K562 (cell line): ENCODE data around the gene SLAMF7.

Experiments used
- BRD9 ChIP-seq: fragments of 450-650 bp; IDR thresholded peaks from 2 replicates; pipeline ENCODE4 v1.6.1; 2018; ENCODE audit warnings: low read depth; ENCODE audit not compliant: partially characterized antibody
- CTCF ChIP-seq, 3 experiments: IDR thresholded peaks in 2 of 3; conservative IDR thresholded peaks in 1 of 3; 2 replicates each; pipeline ENCODE4 v1.5.1; 2011 to 2012; ENCODE audit warnings: low read length in 3 of 3, mild to moderate bottlenecking in 3 of 3, control low read depth in 2 of 3, improper control_type of control experiment in 1 of 3, inconsistent platforms in 1 of 3, low read depth in 1 of 3, mixed read lengths in 1 of 3, moderate library complexity in 1 of 3; ENCODE audit not compliant: insufficient read depth in 2 of 3
- MAFK ChIP-seq: IDR thresholded peaks from 2 replicates; pipeline ENCODE4 v1.6.1; 2011; ENCODE audit warnings: low read length, improper control_type of control experiment
- MLX ChIP-seq, 2 experiments: fragments of 450-650 bp in 1 of 2; sonication (generic) in 1 of 2; formaldehyde crosslinking; conservative IDR thresholded peaks; 2 replicates each; pipeline versions ENCODE4 v1.4.0 to v1.8.1; 2020 to 2022; ENCODE audit warnings: mild to moderate bottlenecking in 1 of 2, missing genetic modification reagents in 1 of 2
- NCOR1 ChIP-seq: fragments of 450-650 bp; IDR thresholded peaks from 2 replicates; pipeline ENCODE4 v1.6.1; 2016; ENCODE audit warnings: mild to moderate bottlenecking, moderate library complexity
- NFIC ChIP-seq: fragments of 450-650 bp; IDR thresholded peaks from 2 replicates; pipeline ENCODE4 v1.6.1; 2017; ENCODE audit warnings: mild to moderate bottlenecking, inconsistent platforms
- PBX2 ChIP-seq, 2 experiments: IDR thresholded peaks in 1 of 2; conservative IDR thresholded peaks in 1 of 2; 2 replicates each; pipeline ENCODE4 v1.6.1; 2016; ENCODE audit warnings: low read depth in 2 of 2, mild to moderate bottlenecking in 1 of 2, missing compliant biosample characterization in 1 of 2, missing genetic modification characterization in 1 of 2, moderate library complexity in 1 of 2
- POLR2A ChIP-seq: fragments of 450-650 bp; conservative IDR thresholded peaks from 2 replicates; pipeline ENCODE4 v1.6.1; 2016
- POLR2AphosphoS5 ChIP-seq: IDR thresholded peaks from 2 replicates; pipeline ENCODE4 v1.6.1; 2011; ENCODE audit warnings: mild to moderate bottlenecking, low read depth, low read length, moderate library complexity; ENCODE audit not compliant: control insufficient read depth, insufficient read depth
- SAFB ChIP-seq: fragments of 200-400 bp; formaldehyde crosslinking; IDR thresholded peaks from 2 replicates; pipeline ENCODE4 v1.6.1; 2017; ENCODE audit warnings: low read depth, low read length, borderline replicate concordance
- SIN3A ChIP-seq, 2 experiments: fragments of 150-350 bp in 1 of 2; IDR thresholded peaks; 2 replicates each; pipeline ENCODE4 v1.6.1; 2011 to 2016; ENCODE audit warnings: borderline replicate concordance in 2 of 2, low read depth in 2 of 2, low read length in 2 of 2, mild to moderate bottlenecking in 2 of 2, moderate library complexity in 2 of 2; ENCODE audit not compliant: control insufficient read depth in 1 of 2
- SIRT6 ChIP-seq: IDR thresholded peaks from one replicate; pipeline ENCODE4 v1.6.1; 2012; ENCODE audit warnings: low read depth, mild to moderate bottlenecking, control low read depth, inconsistent platforms, low read length, moderate library complexity
- ZNF175 ChIP-seq: fragments of 200-800 bp; sonication (Bioruptor generic); IDR thresholded peaks from 2 replicates; pipeline ENCODE4 v1.6.1; 2016; ENCODE audit warnings: low read depth, mild to moderate bottlenecking, missing genetic modification characterization, missing compliant biosample characterization
- ZNF217 ChIP-seq: sonication (generic); formaldehyde crosslinking; IDR thresholded peaks from 2 replicates; pipeline ENCODE4 v1.8.0; 2022; ENCODE audit warnings: mild to moderate bottlenecking, missing genetic modification reagents

- no peak for TF ChIP-seq NCOR1
- no peak for TF ChIP-seq SIRT6
- no peak for TF ChIP-seq SAFB
- no peak for TF ChIP-seq NFIC
- peak; percentile 43 to 60 (median 51) for TF ChIP-seq CTCF (IDR thresholded peaks at IDR 0.05 in 2 of 3, conservative IDR thresholded peaks at IDR 0.05 in 1 of 3; ENCODE audit: insufficient read depth in 2 of 3, low read depth in 1 of 3, low read length in 3 of 3)
- TF ChIP-seq ZNF175 (CRISPR knock-in tag): no peak
- TF ChIP-seq POLR2A: no peak
- TF ChIP-seq SIN3A (IDR thresholded peaks at IDR 0.05; ENCODE audit: borderline replicate concordance in 2 of 2, control insufficient read depth in 1 of 2, low read depth in 2 of 2, low read length in 2 of 2): no peak
- no peak for TF ChIP-seq BRD9
- no peak for TF ChIP-seq POLR2AphosphoS5
- no peak for TF ChIP-seq PBX2 (CRISPR knock-in tag; IDR thresholded peaks at IDR 0.05; ENCODE audit: low read depth)
- no peak for TF ChIP-seq PBX2 (tag; conservative IDR thresholded peaks at IDR 0.05; ENCODE audit: low read depth)
- TF ChIP-seq ZNF217: no peak
- no peak for TF ChIP-seq MLX (CRISPR knock-in tag; conservative IDR thresholded peaks at IDR 0.05)
- peak; percentile 38; the same call in 1 of the 2 replicates for TF ChIP-seq MAFK
Observed at GRCh38 chr1:160748181-160748877, 9.3 kb downstream of the SLAMF7 start.
